ENCODE results near the gene OSGEP.

- TF ChIP-seq CTCF (IDR thresholded peaks at IDR 0.05) (no peak), POLR2A (IDR thresholded peaks at IDR 0.05) (no peak)
Observed at GRCh38 chr14:20416223-20416622, 38.4 kb downstream of the OSGEP start.

Measured in sigmoid colon (tissue), 3 donors.